ENCODE data around the gene PIP4K2B.
"Not testable (repeated sequence)": the region's sequence is repeated elsewhere in the genome, so short reads cannot be mapped to it uniquely, and the experiment has no call there.

Gene PIP4K2B

GRCh38 chr17:38799501-38800236, at the start of gene PIP4K2B:
TSS of gene PIP4K2B (minus strand) at chr17:38799556. CDS start at chr17:38799424, 132 bp downstream.
- DNase-seq (ENCODE audit: low read depth in 3 of 3): peak; percentile 65 to 76 (median 70)

GRCh38 chr17:38848557-38848891, 49.2 kb upstream of the PIP4K2B start:
- DNase-seq (ENCODE audit: low read depth in 3 of 3): no peak

GRCh38 chr17:38844261-38844757, 45.0 kb upstream of the PIP4K2B start:
- no peak for DNase-seq (ENCODE audit: low read depth in 3 of 3)

- no peak for DNase-seq (ENCODE audit: low read depth in 3 of 3)
Observed at GRCh38 chr17:38825762-38826247, 26.4 kb upstream of the PIP4K2B start.

GRCh38 chr17:38824899-38825761, 25.8 kb upstream of the PIP4K2B start, which contains the start of gene CWC25:
TSS of gene CWC25 (minus strand) at chr17:38825321. CDS start at chr17:38825183, 138 bp downstream.
- peak; percentile 90 to 95 (median 93) for DNase-seq (ENCODE audit: low read depth in 3 of 3)

GRCh38 chr17:38815576-38816193, 16.3 kb upstream of the PIP4K2B start:
- no peak for DNase-seq (ENCODE audit: low read depth in 3 of 3)

GRCh38 chr17:38809828-38810227, 10.5 kb upstream of the PIP4K2B start:
- DNase-seq (ENCODE audit: low read depth in 3 of 3): no peak

GRCh38 chr17:38800237-38800760, 943 bp upstream of the PIP4K2B start:
- no peak for DNase-seq (ENCODE audit: low read depth in 3 of 3)

- DNase-seq (ENCODE audit: low read depth in 3 of 3): peak in 2 of 3 experiments; percentile 12 to 15
Observed at GRCh38 chr17:38798614-38799500, 499 bp downstream of the PIP4K2B start.

GRCh38 chr17:38797828-38798227, 1.5 kb downstream of the PIP4K2B start:
- DNase-seq (ENCODE audit: low read depth in 3 of 3): no peak

GRCh38 chr17:38797158-38797490, 2.2 kb downstream of the PIP4K2B start:
- DNase-seq (ENCODE audit: low read depth in 3 of 3): no peak

- no peak for DNase-seq (ENCODE audit: low read depth in 3 of 3)
Observed at GRCh38 chr17:38796451-38797157, 2.8 kb downstream of the PIP4K2B start.

GRCh38 chr17:38794221-38794620, 5.1 kb downstream of the PIP4K2B start:
- no peak for DNase-seq (ENCODE audit: low read depth in 3 of 3)

GRCh38 chr17:38791162-38791561, 8.2 kb downstream of the PIP4K2B start:
- no peak for DNase-seq (ENCODE audit: low read depth in 3 of 3)

GRCh38 chr17:38790148-38790707, 9.1 kb downstream of the PIP4K2B start:
- not testable (repeated sequence) for DNase-seq (ENCODE audit: low read depth in 3 of 3)

- no peak for DNase-seq (ENCODE audit: low read depth in 3 of 3)
Observed at GRCh38 chr17:38789185-38789584, 10.2 kb downstream of the PIP4K2B start.

GRCh38 chr17:38787999-38788398, 11.4 kb downstream of the PIP4K2B start:
- not testable (repeated sequence) for DNase-seq (ENCODE audit: low read depth in 3 of 3)

GRCh38 chr17:38786372-38786771, 13.0 kb downstream of the PIP4K2B start:
- DNase-seq (ENCODE audit: low read depth in 3 of 3): no peak

GRCh38 chr17:38783227-38783626, 16.1 kb downstream of the PIP4K2B start:
- DNase-seq (ENCODE audit: low read depth in 3 of 3): no peak

Measured in stimulated activated CD4-positive, alpha-beta T cell treated with anti-CD3 and anti-CD28 coated beads, TNF-alpha, amount 100 ng/mL, for 4 hours (primary cell).